Activated gamma-delta T cell treated with anti-CD3 and anti-CD28 coated beads, Interleukin-2, amount 50 U/mL, for 16 hours (primary cell): ENCODE data around the gene TMEM242.
"Not testable (repeated sequence)": the region's sequence is repeated elsewhere in the genome, so short reads cannot be mapped to it uniquely, and the experiment has no call there.

Experiments used
- DNase-seq: peaks from one replicate; pipeline ENCODE4 v3.0.0-alpha.2; 2020; ENCODE audit warnings: low read depth

TMEM242 gene

GRCh38 chr6:157323255-157323965 lies at the start of gene TMEM242:
Gene TMEM242 (minus strand): TSS chr6:157323519. CDS start chr6:157323499, 20 bp downstream.
- peak; percentile 84 for DNase-seq

DNA sequence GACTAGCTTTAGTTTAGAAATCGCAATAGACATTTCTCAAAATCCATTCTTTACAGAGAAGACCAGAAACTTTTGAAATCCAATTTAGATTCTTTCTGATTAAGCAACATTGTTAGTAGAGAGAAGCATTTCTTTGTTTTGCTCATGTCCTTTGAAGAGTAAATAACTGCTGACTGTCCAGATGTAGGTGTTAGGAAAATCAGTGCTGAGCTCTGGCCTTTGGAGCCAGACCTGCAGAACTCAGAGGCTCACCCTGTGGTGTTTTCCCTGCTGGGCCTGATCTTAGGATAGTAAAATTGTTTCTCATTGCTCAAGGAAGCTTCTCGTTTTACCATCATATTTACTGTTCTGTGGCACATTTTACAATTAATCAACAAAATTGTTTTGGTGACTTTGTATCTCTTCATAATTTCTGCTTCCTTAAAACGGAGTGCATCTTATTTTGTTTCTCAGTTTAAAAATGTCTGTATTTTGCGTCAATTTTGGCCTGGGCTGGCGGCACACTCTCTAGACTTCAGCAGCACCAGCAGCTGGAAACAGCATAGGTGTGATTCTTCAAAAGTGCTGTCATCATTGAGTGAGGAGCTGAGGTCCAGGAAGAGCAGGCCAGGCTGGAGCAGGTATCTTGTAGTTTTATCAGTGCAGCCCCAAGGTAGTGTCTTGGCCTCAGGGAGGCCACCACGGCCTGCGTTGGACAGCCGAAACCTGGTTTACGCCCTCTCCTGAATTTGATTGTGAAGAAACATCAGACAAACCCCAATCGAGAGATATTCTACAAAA lies 49.4 kb upstream of the TMEM242 start:
- DNase-seq: no peak

DNA sequence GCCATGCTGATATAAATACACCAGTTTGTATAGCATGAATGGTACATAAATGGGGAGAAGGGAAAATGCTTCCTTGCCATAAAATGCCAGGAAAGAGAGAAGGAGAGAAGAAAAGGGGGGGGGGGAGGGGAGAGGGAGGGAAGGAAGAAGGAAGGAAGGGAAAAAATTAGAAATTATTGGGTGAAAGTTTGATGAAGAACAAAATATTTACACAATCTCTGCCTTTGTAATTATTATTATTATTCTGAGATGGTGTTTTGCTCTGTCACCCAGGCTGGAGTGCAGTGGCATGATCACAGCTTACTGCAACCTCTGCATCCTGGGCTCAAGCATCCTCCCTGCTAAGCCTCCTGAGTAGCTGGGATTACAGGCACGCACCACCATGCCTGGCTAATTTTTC lies 47.4 kb upstream of the TMEM242 start:
- DNase-seq: no peak

DNA sequence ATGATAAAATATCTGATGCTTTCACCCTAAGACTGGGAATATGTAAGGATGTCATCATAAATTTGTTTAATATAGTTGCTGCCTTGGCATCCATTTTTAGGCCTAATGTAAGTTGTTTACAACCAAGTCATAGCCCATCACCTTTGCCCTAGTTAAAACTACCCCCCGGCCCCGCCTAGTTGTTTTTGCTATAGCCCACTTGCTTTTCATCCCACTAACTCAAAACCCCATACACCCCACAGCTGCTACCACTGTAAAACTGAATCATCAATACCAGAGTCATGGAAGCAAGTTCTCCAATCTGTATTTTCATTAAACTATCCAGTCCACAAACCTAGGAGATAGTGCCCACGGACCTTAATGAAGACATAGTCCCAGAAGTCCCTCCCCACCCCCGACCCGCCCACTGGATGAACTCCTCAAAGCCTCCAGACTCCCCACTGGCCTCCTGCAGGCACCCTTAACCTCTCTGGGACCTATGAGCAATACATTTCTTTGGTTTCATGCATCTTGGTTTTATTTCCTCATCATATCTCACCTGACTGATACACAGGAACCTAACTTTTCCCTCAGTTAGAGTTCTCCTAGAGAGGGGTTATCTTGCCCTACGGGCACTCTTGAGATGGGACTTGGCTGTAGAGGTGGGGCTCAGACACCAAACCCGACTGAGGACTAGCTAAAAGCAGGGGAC lies 45.2 kb upstream of the TMEM242 start:
- no peak for DNase-seq

DNA sequence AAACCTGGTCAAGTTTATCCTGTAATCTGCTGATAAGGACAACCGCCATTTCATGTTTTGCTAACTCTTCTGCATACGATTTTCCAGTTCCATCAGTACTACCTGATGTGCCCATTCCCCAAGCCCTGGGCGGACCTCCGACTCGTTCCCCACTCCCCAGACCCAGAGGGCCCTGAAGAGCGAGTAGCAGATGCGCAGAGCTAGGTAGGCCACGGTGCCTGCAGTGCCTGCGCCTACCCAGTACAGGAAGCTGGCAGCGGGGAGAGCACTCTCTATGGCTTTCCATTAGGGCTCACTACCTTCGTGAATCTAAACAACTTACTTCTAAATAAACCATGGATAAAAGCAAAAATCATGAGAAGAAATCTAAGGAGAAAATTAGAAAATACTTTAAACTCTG lies 43.3 kb upstream of the TMEM242 start:
- DNase-seq: no peak

- DNase-seq: no peak
These were observed 41.4 kb upstream of the TMEM242 start for GRCh38 chr6:157364705-157365104.

DNA sequence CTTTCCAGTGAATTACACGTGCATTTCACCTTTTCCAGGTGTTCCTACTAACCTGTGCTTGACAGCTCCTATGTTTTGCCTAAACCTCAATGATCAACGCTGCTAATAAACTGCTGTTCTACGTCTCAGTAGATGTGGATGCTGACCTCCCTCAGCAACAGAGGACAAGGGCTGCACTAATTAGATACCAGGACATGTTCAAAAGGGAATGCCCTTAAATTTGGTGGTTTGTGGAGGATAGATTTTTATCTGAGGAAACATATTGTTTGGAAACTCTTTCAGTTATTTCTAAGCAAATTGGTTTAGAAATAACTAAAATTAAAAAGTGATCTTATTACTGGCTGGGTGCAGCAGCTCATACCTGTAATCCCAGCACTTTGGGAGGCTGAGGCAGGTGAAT lies 38.6 kb upstream of the TMEM242 start:
- no peak for DNase-seq

DNA sequence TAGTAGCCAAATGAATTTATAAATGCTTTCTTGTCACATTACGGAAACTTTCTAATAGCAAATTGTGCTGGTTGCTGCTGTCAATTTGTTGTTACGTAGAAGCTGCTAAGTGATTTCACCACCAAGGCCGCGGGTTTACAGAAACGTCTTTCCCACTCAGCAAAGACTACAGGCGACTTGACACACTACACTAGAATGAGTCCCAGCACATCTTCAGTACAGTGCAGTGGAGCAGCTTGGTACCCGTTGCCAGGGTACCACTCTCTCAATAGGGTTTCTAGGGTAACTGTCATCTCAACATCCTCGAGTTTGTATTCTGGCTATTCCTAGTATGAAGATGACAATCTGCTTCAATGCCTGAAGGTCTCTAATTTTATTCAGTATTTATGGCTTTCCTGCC lies 35.0 kb upstream of the TMEM242 start:
- DNase-seq: no peak

DNA sequence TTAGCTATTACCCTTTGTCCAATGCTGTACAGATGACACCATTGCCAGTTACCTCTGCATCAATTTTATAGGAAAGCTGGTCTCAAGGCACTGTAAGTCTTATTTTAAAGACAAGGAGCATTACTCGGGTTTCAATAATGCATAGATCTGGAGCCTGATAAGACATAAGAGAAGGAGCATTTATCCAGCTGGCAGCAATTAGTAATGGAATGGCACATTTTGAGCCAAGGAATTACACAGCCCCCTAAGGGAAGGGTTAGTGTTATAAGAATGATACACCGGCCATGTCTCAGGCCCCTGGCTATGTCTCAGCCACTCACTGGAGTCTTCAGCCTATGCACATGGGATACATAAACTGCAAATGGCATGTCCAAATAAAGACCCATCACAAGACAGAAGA lies 23.1 kb upstream of the TMEM242 start:
- DNase-seq: no peak

- no peak for DNase-seq
These were observed 20.4 kb upstream of the TMEM242 start for GRCh38 chr6:157343732-157344131.

GRCh38 chr6:157339432-157339831 lies 16.1 kb upstream of the TMEM242 start:
- no peak for DNase-seq

GRCh38 chr6:157337751-157338150 lies 14.4 kb upstream of the TMEM242 start:
- DNase-seq: no peak

DNA sequence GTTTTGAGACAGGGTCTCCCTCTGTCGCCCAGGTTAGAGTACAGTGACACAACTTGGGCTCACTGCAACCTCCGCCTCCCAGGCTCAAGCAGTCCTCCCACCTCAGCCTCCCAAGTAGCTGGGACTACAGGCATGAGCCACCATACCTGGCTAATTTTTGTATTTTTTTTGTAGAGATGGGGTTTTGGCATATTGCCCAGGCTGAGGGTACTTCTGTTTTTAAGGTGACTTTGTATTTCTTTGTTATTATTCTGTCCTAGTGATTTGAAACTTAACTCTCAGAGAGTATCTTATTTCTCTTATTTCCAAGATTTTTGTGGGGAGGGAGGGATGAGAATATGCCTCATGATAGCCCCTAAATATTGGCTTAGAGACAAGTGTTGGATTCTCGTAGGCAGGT lies 14.0 kb upstream of the TMEM242 start:
- not testable (repeated sequence) for DNase-seq

GRCh38 chr6:157335829-157336228 lies 12.5 kb upstream of the TMEM242 start:
- no peak for DNase-seq

- DNase-seq: no peak
These were observed 10.6 kb upstream of the TMEM242 start for GRCh38 chr6:157333956-157334355.

DNA sequence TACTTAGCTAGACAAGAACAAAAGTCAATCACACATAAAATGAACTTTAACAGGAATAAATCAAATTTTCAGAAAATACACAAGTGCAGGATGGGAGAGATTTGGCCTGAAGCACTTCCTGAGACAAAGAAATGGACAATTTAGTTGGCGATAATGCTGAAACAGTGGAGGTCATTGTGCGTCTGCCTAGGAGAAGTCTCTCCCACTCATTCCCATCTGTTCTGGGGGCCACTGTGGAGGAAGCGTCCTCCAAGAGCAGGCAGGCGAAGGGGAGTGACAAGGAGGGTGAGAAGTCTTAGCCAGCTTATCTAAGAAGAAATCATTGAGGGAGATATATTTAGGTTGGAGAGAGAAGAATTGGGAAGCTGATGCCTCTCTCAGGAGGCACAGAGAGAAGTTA lies 10.2 kb upstream of the TMEM242 start:
- no peak for DNase-seq

- no peak for DNase-seq
These were observed 9.5 kb upstream of the TMEM242 start for GRCh38 chr6:157332813-157333212.

- no peak for DNase-seq
These were observed 7.5 kb upstream of the TMEM242 start for GRCh38 chr6:157330831-157331230.

- DNase-seq: no peak
These were observed 6.5 kb upstream of the TMEM242 start for GRCh38 chr6:157329829-157330228.

DNA sequence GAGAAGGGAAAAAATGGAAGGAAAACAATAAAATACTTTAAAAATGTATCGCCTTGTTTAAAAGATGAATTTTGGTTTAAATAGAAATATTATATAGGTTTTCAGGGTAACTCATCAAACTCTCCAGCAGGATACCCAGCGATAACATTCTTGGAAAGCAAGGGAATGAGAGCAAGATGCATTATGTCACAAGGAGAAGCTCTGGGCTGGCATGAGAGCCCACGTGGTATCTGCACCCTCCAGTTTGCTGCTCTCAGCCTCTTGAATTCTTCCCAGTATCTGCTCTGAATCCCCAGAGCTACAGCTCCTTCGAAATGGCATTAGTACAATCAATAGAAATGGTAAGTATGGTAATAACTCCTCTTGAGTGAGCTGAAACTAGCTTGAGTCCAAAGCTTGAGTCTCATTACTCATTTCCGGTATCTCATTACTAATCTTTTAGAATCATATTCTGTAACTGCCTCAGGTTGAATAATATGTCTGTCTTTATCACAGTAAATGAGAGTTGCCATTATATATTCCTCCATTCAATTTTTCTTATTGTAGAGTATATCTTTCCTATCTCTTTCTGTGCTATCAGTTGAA lies 4.9 kb upstream of the TMEM242 start:
- DNase-seq: no peak

GRCh38 chr6:157326979-157327378 lies 3.7 kb upstream of the TMEM242 start:
- DNase-seq: no peak

DNA sequence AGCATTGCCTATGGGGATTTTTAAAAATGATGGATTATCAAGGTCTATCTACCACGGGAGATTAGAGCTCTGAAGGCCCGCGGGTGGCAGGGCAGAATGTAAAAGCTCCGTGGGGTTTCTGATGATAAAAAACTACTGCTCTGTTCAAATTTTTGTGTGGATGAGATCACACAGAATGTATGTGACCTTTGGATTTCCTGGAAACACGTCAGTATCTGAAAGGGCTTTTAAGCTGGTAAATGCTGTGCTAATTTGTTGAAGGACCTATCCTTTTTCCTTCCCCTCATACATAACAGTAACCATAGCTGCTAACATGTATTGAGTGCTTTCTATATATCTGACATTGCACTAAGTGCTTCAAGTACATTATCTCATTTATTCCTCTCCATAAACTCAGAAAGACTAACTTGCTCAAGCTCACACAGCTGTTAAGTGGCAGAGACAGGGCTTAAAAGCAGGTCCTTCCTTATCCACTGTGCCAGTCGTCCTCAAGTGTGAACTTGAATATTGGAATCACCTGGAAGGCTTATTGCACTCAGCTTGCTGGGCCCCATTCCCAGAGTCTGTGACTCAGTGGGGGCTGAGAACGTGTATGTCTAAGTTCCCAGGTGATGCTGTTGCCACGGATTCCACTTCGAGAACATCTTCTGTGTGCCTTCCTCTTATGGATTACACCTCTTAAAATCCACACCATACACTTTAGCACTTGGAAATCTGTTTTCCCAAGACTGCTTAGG lies 1.9 kb upstream of the TMEM242 start:
- no peak for DNase-seq
